Cardiac muscle cell (in vitro differentiated cells and primary cell): Measurements from ENCODE around the gene PAX8. TPM values are rescaled to one million over a fixed set of nuclear protein-coding genes. Genes with fewer than 3 reads are reported as not detected.

ENCODE experiments used
- DNase-seq, 2 donors: peaks; one replicate each; pipeline versions ENCODE4 v3.0.0 to v3.0.0-alpha.2; 2010 to 2017; ENCODE audit warnings: low read depth in 1 of 2, low spot score in 1 of 2
- H3K27ac ChIP-seq: fragments of 200-600 bp; sonication (generic); 2 replicates; pipeline ENCODE4 v1.5.1; 2016
- H3K27me3 ChIP-seq: fragments of 200-600 bp; sonication (generic); 2 replicates; pipeline ENCODE4 v1.6.0; 2016; ENCODE audit warnings: control low read depth
- H3K36me3 ChIP-seq: fragments of 200-600 bp; sonication (generic); 2 replicates; pipeline ENCODE4 v1.5.1; 2016; ENCODE audit warnings: control low read depth
- H3K4me1 ChIP-seq: fragments of 200-600 bp; sonication (generic); 2 replicates; pipeline ENCODE4 v1.8.1; 2017; ENCODE audit warnings: low read depth, mild to moderate bottlenecking, mixed run types
- H3K4me3 ChIP-seq: fragments of 200-600 bp; sonication (generic); 2 replicates; pipeline ENCODE4 v1.5.1; 2016; ENCODE audit warnings: mild to moderate bottlenecking
- H3K9me3 ChIP-seq: fragments of 200-600 bp; sonication (generic); 2 replicates; pipeline ENCODE4 v1.5.1; 2017; ENCODE audit warnings: low read depth, mild to moderate bottlenecking, control low read depth
- polyA plus RNA-seq: library from polyadenylated mRNA; unstranded; fragments of >200 nt; fragmentation: Nextera tagmentation; extraction: Ambion mirVana; gene quantifications from 2 replicates; pipeline ENCODE4 v1.2.1, GENCODE V29; 2016
- total RNA-seq: library from RNA; depleted of rRNA; stranded (reverse); fragments of >200 nt; gene quantifications from 2 replicates; pipeline ENCODE4 v1.2.3, GENCODE V29; 2016
- TF ChIP-seq, protein P1 (sequence below): IDR thresholded peaks from 2 replicates; pipeline ENCODE4 v1.5.1; 2012; ENCODE audit warnings: low read depth, mild to moderate bottlenecking, low read length

PAX8 gene
- total and polyA plus RNA-seq, 2 experiments from 2014 or later = not detected

DNA sequence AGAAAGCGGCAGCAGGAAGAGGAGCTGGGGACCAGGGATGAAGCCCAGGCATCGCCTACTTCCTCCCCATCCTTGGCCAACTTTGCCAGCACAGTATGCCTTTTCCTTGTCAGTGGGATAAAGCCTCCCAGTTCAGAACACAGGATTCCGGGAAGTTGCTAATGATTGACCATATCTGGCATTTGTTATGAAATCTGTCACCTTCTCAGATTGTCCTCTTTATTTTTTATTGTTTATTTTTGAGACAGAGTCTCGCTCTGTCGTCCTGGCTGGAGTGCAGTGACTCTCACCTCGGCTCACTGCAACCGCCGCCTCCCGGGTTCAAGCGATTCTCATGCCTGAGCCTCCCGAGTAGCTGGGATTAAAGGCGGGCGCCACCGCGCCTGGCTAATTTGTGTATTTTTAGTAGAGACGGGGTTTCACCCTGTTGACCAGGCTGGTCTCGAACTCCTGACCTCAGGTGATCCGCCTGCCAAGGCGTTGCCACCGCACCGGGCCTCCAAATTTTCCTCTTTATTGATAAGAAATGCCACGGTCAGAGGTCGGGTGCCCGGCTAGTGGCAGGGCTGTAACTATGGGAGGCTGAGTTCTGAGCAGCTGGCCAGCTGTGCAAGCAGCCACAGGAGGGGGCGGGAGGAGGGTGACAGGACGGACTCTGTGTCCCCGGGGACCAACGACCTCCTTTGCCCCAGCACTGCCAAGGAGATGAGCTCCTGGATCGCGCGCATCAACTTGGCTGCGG is 80.5 kb downstream of the PAX8 start:
- no peaks in the 10 kb centered on the region for H3K9me3 ChIP-seq
- H3K27ac ChIP-seq = no peak overlapping the region
- TF ChIP-seq, protein P1, sequence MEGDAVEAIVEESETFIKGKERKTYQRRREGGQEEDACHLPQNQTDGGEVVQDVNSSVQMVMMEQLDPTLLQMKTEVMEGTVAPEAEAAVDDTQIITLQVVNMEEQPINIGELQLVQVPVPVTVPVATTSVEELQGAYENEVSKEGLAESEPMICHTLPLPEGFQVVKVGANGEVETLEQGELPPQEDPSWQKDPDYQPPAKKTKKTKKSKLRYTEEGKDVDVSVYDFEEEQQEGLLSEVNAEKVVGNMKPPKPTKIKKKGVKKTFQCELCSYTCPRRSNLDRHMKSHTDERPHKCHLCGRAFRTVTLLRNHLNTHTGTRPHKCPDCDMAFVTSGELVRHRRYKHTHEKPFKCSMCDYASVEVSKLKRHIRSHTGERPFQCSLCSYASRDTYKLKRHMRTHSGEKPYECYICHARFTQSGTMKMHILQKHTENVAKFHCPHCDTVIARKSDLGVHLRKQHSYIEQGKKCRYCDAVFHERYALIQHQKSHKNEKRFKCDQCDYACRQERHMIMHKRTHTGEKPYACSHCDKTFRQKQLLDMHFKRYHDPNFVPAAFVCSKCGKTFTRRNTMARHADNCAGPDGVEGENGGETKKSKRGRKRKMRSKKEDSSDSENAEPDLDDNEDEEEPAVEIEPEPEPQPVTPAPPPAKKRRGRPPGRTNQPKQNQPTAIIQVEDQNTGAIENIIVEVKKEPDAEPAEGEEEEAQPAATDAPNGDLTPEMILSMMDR = no peak
- H3K27me3 ChIP-seq = peaks cover 16% of the 10 kb centered on the region
- no peaks in the 10 kb centered on the region for H3K4me1 ChIP-seq
- H3K36me3 ChIP-seq = no peaks in the 10 kb centered on the region
- no peak for DNase-seq
- peak overlapping the region; percentile 66 for H3K4me3 ChIP-seq

DNA sequence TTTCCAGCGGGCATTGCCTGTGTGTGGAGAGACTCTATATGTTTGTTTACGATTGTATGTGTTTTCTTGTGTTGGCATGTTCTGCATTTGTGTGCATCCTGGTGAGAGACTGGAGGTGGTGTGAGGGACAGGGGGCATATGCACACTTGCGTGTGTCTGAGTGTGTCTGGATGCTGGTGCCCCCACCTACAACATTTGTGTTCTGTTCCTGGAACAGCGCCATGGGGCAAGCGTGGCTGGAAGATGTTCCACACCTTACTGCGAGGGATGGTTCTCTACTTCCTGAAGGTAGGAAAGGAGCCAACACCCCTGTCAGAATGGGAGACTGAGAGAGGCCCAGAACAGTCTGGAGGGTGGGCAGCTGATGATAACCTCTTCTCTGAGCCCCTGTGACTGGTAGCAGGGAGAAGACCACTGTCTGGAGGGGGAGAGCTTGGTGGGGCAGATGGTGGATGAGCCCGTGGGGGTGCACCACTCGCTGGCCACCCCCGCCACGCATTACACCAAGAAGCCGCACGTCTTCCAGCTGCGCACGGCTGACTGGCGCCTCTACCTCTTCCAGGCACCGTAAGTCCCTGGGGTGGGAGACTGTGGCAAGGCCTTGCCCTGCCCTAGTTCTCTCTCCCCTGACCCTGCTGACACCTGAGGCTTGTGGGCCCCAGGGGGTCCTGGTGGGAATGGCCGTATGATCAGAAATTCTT is 81.2 kb downstream of the PAX8 start:
- DNase-seq = no peak
- Histone ChIP-seq H3K4me3 (no peak overlapping the region), H3K27me3 (peaks cover 16% of the 10 kb centered on the region), H3K36me3 (no peaks in the 10 kb centered on the region), H3K27ac (no peak overlapping the region), H3K4me1 (no peaks in the 10 kb centered on the region), H3K9me3 (no peaks in the 10 kb centered on the region)
- TF ChIP-seq, protein P1 = no peak

DNA sequence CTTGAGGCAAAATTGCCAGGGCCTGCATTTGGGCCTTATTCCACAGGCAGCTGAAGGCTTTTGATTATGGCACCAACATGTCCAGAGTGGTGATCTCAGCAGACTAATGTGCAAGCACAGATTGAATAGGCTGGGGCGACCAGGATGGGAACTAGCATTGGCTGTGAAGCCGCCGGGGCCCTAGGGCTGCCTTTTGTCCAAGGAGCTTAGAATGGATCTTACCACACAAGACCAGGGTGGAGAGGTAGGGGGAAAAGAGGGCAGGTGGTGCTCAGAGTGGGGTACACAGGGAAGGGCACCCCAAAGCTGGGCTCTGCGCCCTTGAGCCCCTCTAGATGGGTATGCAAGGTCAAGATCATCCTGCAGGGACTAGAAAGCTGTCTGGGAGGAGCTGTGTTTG is 81.9 kb downstream of the PAX8 start:
- TF ChIP-seq, protein P1 = no peak
- no peaks in the 10 kb centered on the region for H3K4me1 ChIP-seq
- H3K4me3 ChIP-seq = no peak overlapping the region
- H3K36me3 ChIP-seq = no peaks in the 10 kb centered on the region
- H3K9me3 ChIP-seq = no peaks in the 10 kb centered on the region
- peaks cover 16% of the 10 kb centered on the region for H3K27me3 ChIP-seq
- DNase-seq = no peak
- H3K27ac ChIP-seq = no peak overlapping the region

DNA sequence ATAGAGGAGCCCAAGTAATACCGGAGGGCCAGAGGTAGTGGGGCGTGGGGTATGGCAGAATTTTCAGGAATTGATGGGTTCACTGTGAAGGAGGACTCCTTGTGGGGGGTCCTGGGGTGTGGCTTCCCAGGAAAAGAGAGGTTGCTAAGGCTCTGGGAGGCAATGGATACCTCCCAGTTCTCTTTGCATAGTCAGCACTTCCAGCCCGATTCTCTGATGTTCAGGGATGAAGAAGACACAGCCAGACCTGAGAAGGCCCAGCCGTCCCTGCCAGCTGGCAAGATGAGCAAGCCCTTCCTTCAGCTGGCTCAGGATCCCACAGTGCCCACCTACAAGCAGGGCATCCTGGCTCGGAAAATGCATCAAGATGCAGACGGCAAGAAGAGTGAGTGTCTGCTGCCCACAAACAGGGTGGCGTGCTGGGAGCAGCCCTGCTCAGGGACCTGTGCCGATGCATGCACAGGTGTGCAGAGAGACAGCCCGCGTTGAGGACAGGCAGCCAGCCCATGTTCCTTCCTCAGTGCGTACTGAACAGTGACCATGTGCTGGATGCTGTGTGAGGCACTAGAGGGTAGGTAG is 82.7 kb downstream of the PAX8 start:
- Histone ChIP-seq H3K9me3 (no peaks in the 10 kb centered on the region), H3K4me3 (no peak overlapping the region), H3K27me3 (peaks cover 16% of the 10 kb centered on the region), H3K4me1 (no peaks in the 10 kb centered on the region), H3K27ac (no peak overlapping the region), H3K36me3 (no peaks in the 10 kb centered on the region)
- DNase-seq = no peak
- TF ChIP-seq, protein P1 = no peak

DNA sequence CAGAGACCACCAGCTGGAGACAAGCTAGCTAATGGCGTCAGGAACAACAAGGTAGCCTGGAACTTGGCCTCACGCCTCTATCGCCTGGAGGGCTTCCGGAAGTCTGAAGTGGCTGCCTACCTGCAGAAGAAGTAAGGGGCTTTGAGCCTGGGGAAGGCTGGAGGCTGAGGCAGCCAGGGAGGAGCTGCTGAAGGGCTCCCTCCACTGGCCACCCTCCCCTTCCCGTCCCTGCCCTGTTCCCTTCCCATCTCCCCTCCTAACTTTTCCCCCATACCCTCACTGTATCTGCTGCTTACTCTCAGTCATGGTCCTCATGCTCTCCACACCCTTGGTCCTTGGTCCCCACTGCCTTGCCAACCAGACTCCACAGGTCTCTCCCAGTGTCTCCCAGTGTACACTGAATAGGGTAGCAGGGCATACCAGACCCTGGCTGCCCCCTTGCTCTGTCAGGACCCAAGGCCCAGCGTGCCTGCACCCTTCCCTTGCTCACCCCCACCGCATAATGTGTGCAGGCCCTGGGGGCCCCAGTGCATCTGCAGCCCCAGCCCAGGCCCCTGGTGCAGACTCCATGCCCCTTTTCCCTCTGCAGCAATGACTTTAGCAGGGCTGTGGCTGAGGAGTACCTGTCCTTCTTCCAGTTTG is 86.1 kb downstream of the PAX8 start:
- H3K27me3 ChIP-seq = peaks cover 9% of the 10 kb centered on the region
- H3K36me3 ChIP-seq = no peaks in the 10 kb centered on the region
- DNase-seq = no peak
- no peak overlapping the region for H3K4me3 ChIP-seq
- H3K4me1 ChIP-seq = no peaks in the 10 kb centered on the region
- no peak overlapping the region for H3K27ac ChIP-seq
- H3K9me3 ChIP-seq = no peaks in the 10 kb centered on the region
- TF ChIP-seq, protein P1 = peak; percentile 6
